Bone marrow (tissue), 2 donors: ENCODE results near the gene LRRC75A.
"Not testable (repeated sequence)": the region's sequence is repeated elsewhere in the genome, so short reads cannot be mapped to it uniquely, and the experiment has no call there.

Experiments used
- DNase-seq, 2 donors: peaks; one replicate each; lab custom pipeline; 2025; lab: John Stamatoyannopoulos, UW

The LRRC75A gene

GRCh38 chr17:16432017-16432416 is 60.0 kb downstream of the LRRC75A start:
- no peak for DNase-seq

- no peak for DNase-seq
These were observed 61.3 kb downstream of the LRRC75A start for GRCh38 chr17:16430650-16431049.

- no peak for DNase-seq
These were observed 62.9 kb downstream of the LRRC75A start for GRCh38 chr17:16429083-16429482.

- no peak for DNase-seq
These were observed 63.7 kb downstream of the LRRC75A start for GRCh38 chr17:16428098-16428882.

GRCh38 chr17:16427020-16427419 is 65.0 kb downstream of the LRRC75A start:
- no peak for DNase-seq

GRCh38 chr17:16425698-16426659 is 66.0 kb downstream of the LRRC75A start:
- no peak for DNase-seq

- DNase-seq = no peak
These were observed 66.8 kb downstream of the LRRC75A start for GRCh38 chr17:16425202-16425601.

GRCh38 chr17:16423226-16423872 is 68.6 kb downstream of the LRRC75A start:
- no peak for DNase-seq

GRCh38 chr17:16422416-16422815 is 69.6 kb downstream of the LRRC75A start:
- no peak for DNase-seq

- peak in 1 of 2 donors; percentile 39 for DNase-seq
These were observed 72.1 kb downstream of the LRRC75A start for GRCh38 chr17:16419929-16420271.

GRCh38 chr17:16419074-16419928 is 72.7 kb downstream of the LRRC75A start:
- DNase-seq = peak in 1 of 2 donors; percentile 45

- DNase-seq = no peak
These were observed 73.3 kb downstream of the LRRC75A start for GRCh38 chr17:16418685-16419068.

- DNase-seq = no peak
These were observed 73.9 kb downstream of the LRRC75A start for GRCh38 chr17:16417896-16418684.

- no peak for DNase-seq
These were observed 74.6 kb downstream of the LRRC75A start for GRCh38 chr17:16417399-16417798.

- DNase-seq = peak in 1 of 2 donors; percentile 53
These were observed 76.7 kb downstream of the LRRC75A start, which contains the start of gene TRPV2 for GRCh38 chr17:16415031-16415924. TSS of gene TRPV2 (plus strand) at chr17:16415571. CDS start at chr17:16417669, 2,098 bp downstream.

GRCh38 chr17:16407911-16408588 is 83.9 kb downstream of the LRRC75A start:
- DNase-seq = peak in 1 of 2 donors; percentile 19

- no peak for DNase-seq
These were observed 85.0 kb downstream of the LRRC75A start for GRCh38 chr17:16406742-16407674.

GRCh38 chr17:16403847-16404246 is 88.1 kb downstream of the LRRC75A start:
- DNase-seq = not testable (repeated sequence)
